ENCODE data around the gene PLPPR5. TPM values are rescaled to one million over a fixed set of nuclear protein-coding genes. Genes with fewer than 3 reads are reported as not detected.
A peak's percentile ranks its signal among the peaks of the same experiment; 100 is the strongest.
"Not testable (repeated sequence)": the region's sequence is repeated elsewhere in the genome, so short reads cannot be mapped to it uniquely, and the experiment has no call there.

PLPPR5 gene, protein sequence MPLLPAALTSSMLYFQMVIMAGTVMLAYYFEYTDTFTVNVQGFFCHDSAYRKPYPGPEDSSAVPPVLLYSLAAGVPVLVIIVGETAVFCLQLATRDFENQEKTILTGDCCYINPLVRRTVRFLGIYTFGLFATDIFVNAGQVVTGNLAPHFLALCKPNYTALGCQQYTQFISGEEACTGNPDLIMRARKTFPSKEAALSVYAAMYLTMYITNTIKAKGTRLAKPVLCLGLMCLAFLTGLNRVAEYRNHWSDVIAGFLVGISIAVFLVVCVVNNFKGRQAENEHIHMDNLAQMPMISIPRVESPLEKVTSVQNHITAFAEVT
- total RNA-seq (not detected), total RNA-seq (0 to 0.06 (median 0) reads per million in 29 experiments)
- total RNA-seq (2013) = not detected

DNA sequence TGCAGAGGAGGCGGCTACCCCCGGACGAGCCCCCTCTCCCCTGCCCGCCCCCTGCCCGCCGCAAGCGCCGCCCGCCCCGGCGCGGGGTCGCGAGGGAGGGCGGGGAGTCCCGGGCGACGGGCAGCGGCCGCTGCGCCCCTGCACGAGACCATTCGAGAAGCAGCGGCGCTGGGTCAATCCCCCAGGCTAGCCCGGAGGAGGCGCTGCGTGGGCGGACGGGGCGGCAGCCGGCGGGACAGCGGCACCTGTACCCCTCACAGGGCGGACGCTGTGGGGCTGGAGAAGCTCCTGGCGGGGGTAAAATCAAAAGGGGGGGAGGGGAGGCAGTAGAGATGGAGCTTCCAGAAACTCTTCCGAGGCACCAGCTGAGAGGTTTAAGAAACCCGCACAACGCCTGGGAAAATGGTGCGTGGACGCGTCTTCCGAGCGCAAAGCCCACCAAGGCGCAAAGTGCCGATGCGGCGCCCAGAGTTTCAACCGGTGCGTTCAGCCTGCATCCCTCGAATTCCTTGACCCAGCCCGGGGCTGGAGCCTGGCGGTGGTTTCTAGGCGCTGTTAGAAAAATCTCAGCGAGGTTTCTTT lies at the start of gene PLPPR5:
Gene PLPPR5, minus strand, starts transcription at position 1 of the 582 bp plus-strand sequence. CDS start 190 bp downstream, outside the sequence.
- Histone ChIP-seq H3K9me3 (no peaks in the 10 kb centered on the region), H3K27me3 (replicated peaks in 1 of 2; ENCODE audit: control insufficient read depth in 2 of 2, extremely low read depth in 1 of 2, insufficient read depth in 2 of 2, low read length in 1 of 2) (peaks cover 19 to 22% of the 10 kb centered on the region in 2 experiments), H3K36me3 (ENCODE audit: control insufficient read depth in 2 of 2, extremely low read depth in 1 of 2, insufficient read depth in 1 of 2, low read length in 1 of 2) (no peaks in the 10 kb centered on the region), H3K27ac (ENCODE audit: low read length) (no peak within 1 kb of the TSS), H3K4me3 (ENCODE audit: control insufficient read depth in 1 of 2, extremely low read depth in 1 of 2, low read length in 1 of 2) (peak within 1 kb of the TSS; percentile 31 to 77), H3K4me1 (ENCODE audit: control insufficient read depth in 1 of 2, extremely low read depth in 1 of 2, insufficient read depth in 2 of 2, low read length in 2 of 2) (peaks cover 2 to 14% of the 10 kb centered on the region in 2 experiments)
- ATAC-seq (replicated peaks in 1 of 4) = peak; percentile 54 to 59 (median 58)
- Mint-ChIP-seq H3K9me3 (no peaks in the 10 kb centered on the region), H3K4me1 (peaks cover 7 to 8% (median 8%) of the 10 kb centered on the region in 3 donors), H3K27me3 (peaks cover 38 to 48% of the 10 kb centered on the region in 2 donors), H3K27ac (peak within 1 kb of the TSS in 1 of 2 donors; percentile 65), H3K4me3 (peak within 1 kb of the TSS; percentile 67 to 72 (median 70)), H3K36me3 (no peaks in the 10 kb centered on the region)
- ChIA-PET CTCF (interaction anchor here in 1 of 2 donors (0.6 kb wide), 1 partner anchor 1341 kb away, joined by 6 read pairs; no protein-coding TSS in a partner anchor), POLR2A (no interaction called here)
- DNase-seq = peak in 7 of 35 experiments; percentile 1 to 16 (median 12)
- 3% methylated on average over 45 of the region's 56 CpGs for WGBS (ENCODE audit: insufficient coverage)

DNA sequence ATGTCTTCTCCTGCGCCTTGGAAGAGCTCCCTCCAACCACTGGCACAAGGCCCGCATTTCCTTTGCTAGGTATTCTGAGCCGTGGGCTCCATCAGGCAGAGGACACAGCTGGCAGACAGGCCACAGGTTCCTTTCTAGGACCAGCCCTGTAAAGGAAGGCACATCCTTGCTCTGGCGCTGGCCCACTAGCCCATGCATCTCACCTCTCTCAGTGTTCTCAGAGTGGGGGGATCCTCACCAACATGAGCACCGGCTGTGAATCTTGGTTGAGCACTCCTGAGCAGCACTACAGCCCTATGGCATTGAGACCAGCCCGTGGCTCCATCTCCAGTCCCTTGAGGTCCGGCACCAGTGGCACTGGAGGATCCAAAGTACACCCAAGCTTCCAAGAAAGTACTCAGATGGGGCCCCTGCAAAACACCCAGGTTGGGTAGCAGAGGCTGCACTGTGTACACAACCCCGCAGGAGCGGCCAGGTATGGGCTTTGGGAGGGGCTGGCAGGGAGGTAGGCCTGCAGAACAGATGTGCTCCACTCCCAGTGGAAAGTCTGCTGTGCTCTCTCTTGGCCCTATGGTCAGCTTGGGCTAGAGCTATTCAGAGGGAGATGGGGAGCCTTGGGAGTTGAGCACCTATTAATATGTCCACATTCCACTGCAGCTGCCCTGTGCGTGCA lies 47.1 kb upstream of the PLPPR5 start:
- ATAC-seq (replicated peaks in 1 of 4) (no peak), DNase-seq (no peak)
- POLR2A ChIA-PET = no interaction called here
- CTCF ChIA-PET = no interaction called here
- no peaks in the 10 kb centered on the region for H3K9me3 ChIP-seq
- no peak overlapping the region for H3K27ac Mint-ChIP-seq
- no peak overlapping the region for H3K27ac ChIP-seq (ENCODE audit: low read length)
- H3K27me3 ChIP-seq (replicated peaks in 1 of 2; ENCODE audit: control insufficient read depth in 2 of 2, extremely low read depth in 1 of 2, insufficient read depth in 2 of 2, low read length in 1 of 2) = peaks cover 0 to 3% of the 10 kb centered on the region in 2 experiments
- 95% methylated on average over 6 of the region's 10 CpGs for WGBS (ENCODE audit: insufficient coverage)
- H3K4me1 Mint-ChIP-seq = no peaks in the 10 kb centered on the region
- H3K4me1 ChIP-seq (ENCODE audit: control insufficient read depth in 1 of 2, extremely low read depth in 1 of 2, insufficient read depth in 2 of 2, low read length in 2 of 2) = no peaks in the 10 kb centered on the region
- H3K36me3 Mint-ChIP-seq = no peaks in the 10 kb centered on the region
- H3K36me3 ChIP-seq (ENCODE audit: control insufficient read depth in 2 of 2, extremely low read depth in 1 of 2, insufficient read depth in 1 of 2, low read length in 1 of 2) = no peaks in the 10 kb centered on the region
- H3K4me3 Mint-ChIP-seq = no peak overlapping the region
- peaks cover 0 to 6% (median 0%) of the 10 kb centered on the region in 3 donors for H3K9me3 Mint-ChIP-seq
- no peak overlapping the region for H3K4me3 ChIP-seq (ENCODE audit: control insufficient read depth in 1 of 2, extremely low read depth in 1 of 2, low read length in 1 of 2)
- peaks cover 0 to 4% of the 10 kb centered on the region in 2 donors for H3K27me3 Mint-ChIP-seq

DNA sequence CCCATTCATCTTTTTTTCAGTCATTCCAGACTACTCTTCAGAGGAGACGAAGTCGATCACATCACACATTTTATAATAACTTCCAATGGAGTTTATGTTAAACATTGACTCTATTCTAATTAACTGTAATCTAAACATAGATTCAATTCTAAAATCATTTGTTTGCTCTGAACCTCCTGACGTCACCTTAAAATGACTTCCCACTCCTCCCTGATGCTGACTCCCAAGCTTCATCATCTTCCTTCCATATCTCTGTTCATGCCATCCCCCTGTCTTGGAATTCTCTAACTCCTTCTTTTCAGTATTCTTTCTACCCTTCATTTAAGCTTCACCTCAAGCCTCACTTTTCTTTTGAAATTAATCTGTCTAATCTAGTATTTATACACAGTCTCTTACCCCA lies 45.1 kb upstream of the PLPPR5 start:
- DNase-seq (no peak), ATAC-seq (replicated peaks in 1 of 4) (no peak)
- Mint-ChIP-seq H3K27ac (no peak overlapping the region), H3K9me3 (peaks cover 0 to 6% (median 0%) of the 10 kb centered on the region in 3 donors), H3K36me3 (no peaks in the 10 kb centered on the region), H3K4me1 (no peaks in the 10 kb centered on the region), H3K4me3 (no peak overlapping the region), H3K27me3 (no peaks in the 10 kb centered on the region)
- WGBS (ENCODE audit: insufficient coverage) = 100% methylated on average over 1 of the region's 3 CpGs
- Histone ChIP-seq H3K27ac (ENCODE audit: low read length) (no peak overlapping the region), H3K4me3 (ENCODE audit: control insufficient read depth in 1 of 2, extremely low read depth in 1 of 2, low read length in 1 of 2) (no peak overlapping the region), H3K4me1 (ENCODE audit: control insufficient read depth in 1 of 2, extremely low read depth in 1 of 2, insufficient read depth in 2 of 2, low read length in 2 of 2) (no peaks in the 10 kb centered on the region), H3K27me3 (replicated peaks in 1 of 2; ENCODE audit: control insufficient read depth in 2 of 2, extremely low read depth in 1 of 2, insufficient read depth in 2 of 2, low read length in 1 of 2) (peaks cover 0 to 3% of the 10 kb centered on the region in 2 experiments), H3K36me3 (ENCODE audit: control insufficient read depth in 2 of 2, extremely low read depth in 1 of 2, insufficient read depth in 1 of 2, low read length in 1 of 2) (no peaks in the 10 kb centered on the region), H3K9me3 (no peaks in the 10 kb centered on the region)
- CTCF ChIA-PET = no interaction called here
- POLR2A ChIA-PET = no interaction called here

DNA sequence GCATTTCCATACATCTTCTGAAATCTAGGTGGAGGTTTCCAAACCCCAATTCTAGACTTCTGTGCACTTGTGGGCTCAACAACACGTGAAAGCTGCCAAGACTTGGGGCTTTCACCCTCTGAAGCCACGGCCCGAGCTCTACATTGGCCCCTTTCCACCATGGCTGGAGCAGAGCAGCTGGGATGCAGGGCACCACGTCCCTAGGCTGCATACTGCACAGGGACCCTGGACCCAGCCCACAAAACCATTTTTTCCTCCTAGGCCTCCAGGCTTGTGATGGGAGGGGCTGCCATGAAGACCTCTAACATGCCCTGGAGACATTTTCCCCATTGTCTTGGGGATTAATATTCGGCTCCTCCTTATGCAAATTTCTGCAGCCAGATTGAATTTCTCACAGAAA lies 32.1 kb upstream of the PLPPR5 start:
- Mint-ChIP-seq H3K27me3 (peaks cover 0 to 13% of the 10 kb centered on the region in 2 donors), H3K9me3 (peaks cover 38 to 49% (median 40%) of the 10 kb centered on the region in 3 donors)
- H3K4me1 ChIP-seq (ENCODE audit: control insufficient read depth in 1 of 2, extremely low read depth in 1 of 2, insufficient read depth in 2 of 2, low read length in 2 of 2); H3K27ac ChIP-seq (ENCODE audit: low read length); H3K4me1 Mint-ChIP-seq; H3K9me3 ChIP-seq; H3K4me3 Mint-ChIP-seq; H3K27ac Mint-ChIP-seq; H3K36me3 ChIP-seq (ENCODE audit: control insufficient read depth in 2 of 2, extremely low read depth in 1 of 2, insufficient read depth in 1 of 2, low read length in 1 of 2); H3K4me3 ChIP-seq (ENCODE audit: control insufficient read depth in 1 of 2, extremely low read depth in 1 of 2, low read length in 1 of 2); ATAC-seq (replicated peaks in 1 of 4); H3K36me3 Mint-ChIP-seq; POLR2A ChIA-PET; DNase-seq: not testable (repeated sequence)
- CTCF ChIA-PET = interaction anchor here in 1 of 2 donors (0.6 kb wide), 1 partner anchor 212 kb away, joined by 3 read pairs; no protein-coding TSS in a partner anchor
- WGBS (ENCODE audit: insufficient coverage) = 46% methylated on average over 5 of the region's 5 CpGs
- H3K27me3 ChIP-seq (replicated peaks in 1 of 2; ENCODE audit: control insufficient read depth in 2 of 2, extremely low read depth in 1 of 2, insufficient read depth in 2 of 2, low read length in 1 of 2) = peaks cover 0 to 16% of the 10 kb centered on the region in 2 experiments

DNA sequence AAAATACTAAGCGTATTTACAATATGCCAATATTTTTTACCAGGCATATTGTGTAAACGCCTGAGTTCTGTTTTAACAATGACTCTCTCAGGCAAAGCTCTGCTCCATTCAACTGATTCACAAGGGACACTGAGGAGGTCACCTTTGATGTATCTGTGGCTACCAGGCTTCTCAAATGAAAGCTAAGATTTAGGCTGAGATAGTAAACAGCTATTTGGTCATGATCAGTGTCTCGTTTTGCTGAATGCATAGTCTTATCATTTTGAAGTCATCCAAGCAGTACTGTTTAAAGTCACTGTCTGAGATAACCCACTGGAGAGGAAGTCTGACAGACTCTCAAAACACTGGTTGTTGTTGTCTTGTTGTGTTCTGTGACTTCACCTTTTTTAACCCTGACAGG lies 13.7 kb upstream of the PLPPR5 start:
- WGBS (ENCODE audit: insufficient coverage) = 50% methylated on average over 1 of the region's 3 CpGs
- ChIA-PET CTCF (no interaction called here), POLR2A (no interaction called here)
- no peak overlapping the region for H3K27ac ChIP-seq (ENCODE audit: low read length)
- Mint-ChIP-seq H3K27me3 (peaks cover 0 to 4% of the 10 kb centered on the region in 2 donors), H3K9me3 (no peaks in the 10 kb centered on the region), H3K4me3 (no peak overlapping the region), H3K36me3 (no peaks in the 10 kb centered on the region), H3K27ac (no peak overlapping the region), H3K4me1 (no peaks in the 10 kb centered on the region)
- DNase-seq (no peak), ATAC-seq (replicated peaks in 1 of 4) (no peak)
- no peaks in the 10 kb centered on the region for H3K9me3 ChIP-seq
- H3K4me1 ChIP-seq (ENCODE audit: control insufficient read depth in 1 of 2, extremely low read depth in 1 of 2, insufficient read depth in 2 of 2, low read length in 2 of 2) = no peaks in the 10 kb centered on the region
- no peak overlapping the region for H3K4me3 ChIP-seq (ENCODE audit: control insufficient read depth in 1 of 2, extremely low read depth in 1 of 2, low read length in 1 of 2)
- H3K36me3 ChIP-seq (ENCODE audit: control insufficient read depth in 2 of 2, extremely low read depth in 1 of 2, insufficient read depth in 1 of 2, low read length in 1 of 2) = no peaks in the 10 kb centered on the region
- no peaks in the 10 kb centered on the region for H3K27me3 ChIP-seq (replicated peaks in 1 of 2; ENCODE audit: control insufficient read depth in 2 of 2, extremely low read depth in 1 of 2, insufficient read depth in 2 of 2, low read length in 1 of 2)

DNA sequence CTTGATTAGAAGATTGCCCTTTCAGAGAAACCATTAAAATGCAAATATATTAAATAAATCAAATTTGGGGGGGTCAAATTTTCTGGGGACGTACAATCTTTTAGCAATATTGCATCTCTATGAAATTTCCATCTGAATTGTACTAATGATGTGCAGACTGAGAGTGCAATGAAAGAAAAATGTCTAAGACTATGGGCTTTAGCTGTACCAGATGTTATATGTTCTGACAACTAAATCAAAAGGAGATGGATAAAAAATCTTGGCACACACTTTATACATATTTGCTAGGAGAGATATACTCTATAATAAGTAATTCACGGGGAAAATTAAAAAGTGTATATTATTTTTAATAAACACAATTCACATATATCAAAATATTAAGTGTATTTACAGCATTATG lies 13.0 kb upstream of the PLPPR5 start:
- ChIA-PET POLR2A (no interaction called here), CTCF (no interaction called here)
- DNase-seq = no peak
- Histone ChIP-seq H3K4me3 (ENCODE audit: control insufficient read depth in 1 of 2, extremely low read depth in 1 of 2, low read length in 1 of 2) (no peak overlapping the region), H3K9me3 (no peaks in the 10 kb centered on the region), H3K27ac (ENCODE audit: low read length) (no peak overlapping the region), H3K27me3 (replicated peaks in 1 of 2; ENCODE audit: control insufficient read depth in 2 of 2, extremely low read depth in 1 of 2, insufficient read depth in 2 of 2, low read length in 1 of 2) (no peaks in the 10 kb centered on the region), H3K36me3 (ENCODE audit: control insufficient read depth in 2 of 2, extremely low read depth in 1 of 2, insufficient read depth in 1 of 2, low read length in 1 of 2) (no peaks in the 10 kb centered on the region), H3K4me1 (ENCODE audit: control insufficient read depth in 1 of 2, extremely low read depth in 1 of 2, insufficient read depth in 2 of 2, low read length in 2 of 2) (no peaks in the 10 kb centered on the region)
- Mint-ChIP-seq H3K36me3 (no peaks in the 10 kb centered on the region), H3K4me1 (no peaks in the 10 kb centered on the region), H3K27ac (no peak overlapping the region), H3K27me3 (peaks cover 0 to 4% of the 10 kb centered on the region in 2 donors), H3K4me3 (no peak overlapping the region), H3K9me3 (no peaks in the 10 kb centered on the region)
- ATAC-seq (replicated peaks in 1 of 4) = no peak
- no CpG with 5 or more reads among the region's 2 CpGs for WGBS (ENCODE audit: insufficient coverage)
